Uterus (tissue), 2 donors: Measurements from ENCODE around the gene ARHGEF4.

Source experiments
- POLR2A ChIP-seq, 2 donors: fragments of 450-650 bp; IDR thresholded peaks; one replicate each; pipeline ENCODE4 v1.6.1; 2016; ENCODE audit warnings: antibody characterized with exemption in 2 of 2, mild to moderate bottlenecking in 1 of 2, moderate library complexity in 1 of 2
- TF ChIP-seq, protein P1 (sequence below), 4 experiments: fragments of 200-600 bp in 2 of 4; fragments of 450-650 bp in 2 of 4; sonication (generic) in 2 of 4; IDR thresholded peaks; one replicate each; pipeline ENCODE4 v1.5.1; 2016 to 2019; ENCODE audit warnings: antibody characterized with exemption in 4 of 4, mild to moderate bottlenecking in 2 of 4, moderate library complexity in 1 of 4

DNA sequence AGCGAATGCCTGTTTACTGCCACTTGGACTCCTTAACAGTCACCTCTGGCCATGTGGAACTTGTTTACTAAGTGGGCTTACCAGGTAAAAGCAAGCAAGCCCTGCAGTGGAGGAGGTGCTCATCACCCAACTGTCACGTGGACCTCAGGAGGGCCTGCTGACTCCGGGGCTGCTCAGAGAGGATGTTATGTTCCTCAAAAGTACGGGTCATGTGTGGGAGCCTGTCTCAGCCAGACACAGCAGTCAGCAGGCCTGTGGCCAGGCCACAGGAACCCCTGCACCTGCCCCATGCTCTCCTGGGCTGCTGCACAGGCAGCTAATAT, 45.1 kb upstream of the ARHGEF4 start:
- TF ChIP-seq, protein P1, sequence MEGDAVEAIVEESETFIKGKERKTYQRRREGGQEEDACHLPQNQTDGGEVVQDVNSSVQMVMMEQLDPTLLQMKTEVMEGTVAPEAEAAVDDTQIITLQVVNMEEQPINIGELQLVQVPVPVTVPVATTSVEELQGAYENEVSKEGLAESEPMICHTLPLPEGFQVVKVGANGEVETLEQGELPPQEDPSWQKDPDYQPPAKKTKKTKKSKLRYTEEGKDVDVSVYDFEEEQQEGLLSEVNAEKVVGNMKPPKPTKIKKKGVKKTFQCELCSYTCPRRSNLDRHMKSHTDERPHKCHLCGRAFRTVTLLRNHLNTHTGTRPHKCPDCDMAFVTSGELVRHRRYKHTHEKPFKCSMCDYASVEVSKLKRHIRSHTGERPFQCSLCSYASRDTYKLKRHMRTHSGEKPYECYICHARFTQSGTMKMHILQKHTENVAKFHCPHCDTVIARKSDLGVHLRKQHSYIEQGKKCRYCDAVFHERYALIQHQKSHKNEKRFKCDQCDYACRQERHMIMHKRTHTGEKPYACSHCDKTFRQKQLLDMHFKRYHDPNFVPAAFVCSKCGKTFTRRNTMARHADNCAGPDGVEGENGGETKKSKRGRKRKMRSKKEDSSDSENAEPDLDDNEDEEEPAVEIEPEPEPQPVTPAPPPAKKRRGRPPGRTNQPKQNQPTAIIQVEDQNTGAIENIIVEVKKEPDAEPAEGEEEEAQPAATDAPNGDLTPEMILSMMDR (IDR thresholded peaks at IDR 0.05), result no peak
- no peak for TF ChIP-seq POLR2A (IDR thresholded peaks at IDR 0.05)
